K562 treated with DMSO at 1 percent for 24 hours (cell line): Measurements from ENCODE around the gene LGALS14. TPM values are rescaled to one million over a fixed set of nuclear protein-coding genes. Genes with fewer than 3 reads are reported as not detected.

ENCODE experiments used
- total RNA-seq: library from RNA; unstranded; fragments of 300-600 nt; gene quantifications from 2 replicates; pipeline ENCODE4 v1.2.3, GENCODE V29; 2022; ENCODE audit warnings: low read depth; ENCODE audit not compliant: insufficient read depth

Gene LGALS14
- total RNA-seq = not detected in 2 replicates

GRCh38 chr19:39704181-39705044 lies at the start of gene LGALS14:
LGALS14 (plus strand) TSS chr19:39704481; CDS start chr19:39704529, 48 bp downstream.

GRCh38 chr19:39655613-39656012 lies 48.7 kb upstream of the LGALS14 start, which contains the start of gene LGALS16:
LGALS16 (plus strand) TSS chr19:39655913; CDS start chr19:39655962, 49 bp downstream.

GRCh38 chr19:39737891-39738290 lies 33.6 kb downstream of the LGALS14 start, which contains the start of gene CLC:
CLC (minus strand) TSS chr19:39738029; CDS start chr19:39737952, 77 bp downstream.

Other genes starting within 250 kb of the LGALS14 start
- 110 and 117 TPM in 2 replicates for gene TIMM50, start 223.6 kb upstream of the LGALS14 start, total RNA-seq
- 1.6 and 1.7 TPM in 2 replicates for gene DLL3, start 205.5 kb upstream of the LGALS14 start, total RNA-seq
- gene SELENOV, start 189.3 kb upstream of the LGALS14 start, total RNA-seq = not detected in 2 replicates
- gene EID2B, start 171.6 kb upstream of the LGALS14 start, total RNA-seq = 8.8 and 9.2 TPM in 2 replicates
- gene EID2, start 164.3 kb upstream of the LGALS14 start, total RNA-seq = 31.7 and 34.8 TPM in 2 replicates
- gene LGALS13, start 102.0 kb upstream of the LGALS14 start, total RNA-seq = not detected in 2 replicates
- gene LGALS16, start 48.6 kb upstream of the LGALS14 start, total RNA-seq = not detected in 2 replicates
- gene CLC, start 33.5 kb downstream of the LGALS14 start, total RNA-seq = not detected in 2 replicates
- not detected in 2 replicates for gene LEUTX, start 74.4 kb downstream of the LGALS14 start, total RNA-seq
- gene DYRK1B, start 129.7 kb downstream of the LGALS14 start, total RNA-seq = 15.8 and 18.5 TPM in 2 replicates
- 417 and 421 TPM in 2 replicates for gene FBL, start 141.9 kb downstream of the LGALS14 start, total RNA-seq
- gene FCGBP, start 230.2 kb downstream of the LGALS14 start, total RNA-seq = 0.61 and 0.73 TPM in 2 replicates